ENCODE measurements around the gene NEMF.
"Not testable (repeated sequence)": the region's sequence is repeated elsewhere in the genome, so short reads cannot be mapped to it uniquely, and the experiment has no call there.

Gene NEMF

DNA sequence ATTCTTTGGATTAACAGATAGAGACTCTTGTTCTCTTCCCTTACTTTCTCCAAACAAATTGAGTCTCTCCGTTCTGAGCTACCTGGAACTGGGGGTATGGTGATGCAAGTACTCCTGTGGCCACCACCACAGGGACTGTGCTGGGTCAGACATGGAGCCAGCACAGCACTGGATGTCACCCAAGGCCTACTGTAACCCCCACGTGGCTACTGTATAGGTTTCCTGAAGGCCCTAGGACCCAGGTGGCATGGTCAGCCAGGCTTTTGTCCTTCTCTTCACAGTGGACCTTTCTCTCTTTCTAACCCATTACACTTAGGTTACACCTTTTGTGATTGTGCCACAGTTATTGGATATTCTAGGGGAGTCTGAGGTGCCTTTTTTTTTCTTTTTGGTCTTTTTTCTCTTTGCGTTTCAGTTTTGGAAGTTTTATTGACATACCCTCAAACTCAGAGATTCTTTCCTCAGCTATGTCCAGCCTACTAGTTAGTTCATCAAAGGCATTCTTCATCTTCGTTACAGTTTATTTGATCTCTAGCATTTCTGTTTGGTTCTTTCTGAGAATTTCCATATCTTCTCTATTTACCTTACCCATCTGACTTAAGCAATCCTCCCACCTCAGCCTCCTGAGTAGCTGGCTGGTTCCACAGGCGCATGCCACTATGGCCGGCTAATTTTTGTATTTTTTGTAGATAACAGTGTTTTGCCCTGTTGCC lies 90.6 kb downstream of the NEMF start:
- DNase-seq (ENCODE audit: low read depth in 1 of 2, low spot score in 1 of 2) = no peak

DNA sequence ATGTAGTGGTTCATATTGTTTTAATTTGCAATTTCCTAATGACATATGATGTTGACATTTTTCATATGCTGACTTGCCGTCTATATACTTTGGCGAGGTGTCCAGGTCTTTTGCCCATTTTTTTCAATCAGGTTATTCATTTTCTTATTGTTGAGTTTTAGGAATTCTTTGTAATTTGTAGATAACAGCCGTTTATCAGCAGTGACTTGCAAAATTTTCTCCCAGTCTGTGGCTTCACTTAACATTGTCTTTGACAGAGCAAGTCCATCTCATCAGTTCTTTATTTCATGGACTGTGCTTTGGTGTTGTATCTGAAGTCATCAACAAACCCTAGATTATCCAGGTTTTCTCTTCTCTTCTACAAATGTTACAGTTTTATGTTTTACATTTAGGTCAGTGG lies 97.2 kb downstream of the NEMF start:
- DNase-seq (ENCODE audit: low read depth in 1 of 2, low spot score in 1 of 2) = no peak

DNA sequence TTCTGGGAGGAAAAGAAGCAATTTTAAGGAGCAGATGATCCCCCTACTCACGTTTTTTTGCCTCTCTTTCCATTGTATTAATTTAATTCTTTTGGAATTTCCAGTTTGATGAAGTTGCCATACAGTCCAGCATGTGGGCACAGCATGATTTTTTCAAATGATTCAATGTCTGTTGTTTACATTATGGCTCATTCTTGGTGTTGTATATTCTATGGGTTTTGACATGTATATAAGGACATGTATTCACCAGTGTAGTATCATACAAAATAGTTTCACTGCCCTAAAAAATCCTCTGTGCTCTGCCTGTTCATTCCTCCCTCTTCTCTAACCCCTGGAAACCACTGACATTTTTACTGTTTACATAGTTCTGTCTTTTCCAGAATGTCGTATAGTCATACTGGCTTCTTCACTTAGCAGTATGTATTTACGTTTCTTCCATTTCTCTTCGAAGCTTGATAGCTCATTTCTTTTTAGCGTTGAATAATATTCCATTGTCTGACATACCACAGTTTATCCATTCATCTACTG lies 98.0 kb downstream of the NEMF start:
- no peak for DNase-seq (ENCODE audit: low read depth in 1 of 2, low spot score in 1 of 2)

- not testable (repeated sequence) for DNase-seq (ENCODE audit: low read depth in 1 of 2, low spot score in 1 of 2)
Observed at GRCh38 chr14:49746476-49746875, 106.1 kb downstream of the NEMF start.

DNA sequence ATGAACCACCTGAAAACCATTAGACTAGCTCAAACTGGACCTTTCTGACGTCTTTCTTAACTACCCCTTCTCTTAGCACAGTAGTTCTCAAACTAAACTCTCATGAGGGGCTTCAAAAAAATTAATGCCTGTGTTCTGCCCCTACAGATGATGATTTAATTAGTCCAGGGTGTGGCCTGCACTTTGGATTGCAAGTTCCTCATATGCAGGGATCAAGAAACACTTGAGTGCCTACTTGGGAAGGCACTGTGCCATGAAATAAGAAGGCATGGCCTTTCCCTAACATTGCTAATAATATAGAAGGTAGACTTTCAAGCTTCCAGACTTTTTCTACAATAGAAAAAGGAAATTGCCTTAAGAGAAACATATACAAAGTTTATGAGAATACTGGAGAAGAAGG lies 107.4 kb downstream of the NEMF start:
- no peak for DNase-seq (ENCODE audit: low read depth in 1 of 2, low spot score in 1 of 2)

DNA sequence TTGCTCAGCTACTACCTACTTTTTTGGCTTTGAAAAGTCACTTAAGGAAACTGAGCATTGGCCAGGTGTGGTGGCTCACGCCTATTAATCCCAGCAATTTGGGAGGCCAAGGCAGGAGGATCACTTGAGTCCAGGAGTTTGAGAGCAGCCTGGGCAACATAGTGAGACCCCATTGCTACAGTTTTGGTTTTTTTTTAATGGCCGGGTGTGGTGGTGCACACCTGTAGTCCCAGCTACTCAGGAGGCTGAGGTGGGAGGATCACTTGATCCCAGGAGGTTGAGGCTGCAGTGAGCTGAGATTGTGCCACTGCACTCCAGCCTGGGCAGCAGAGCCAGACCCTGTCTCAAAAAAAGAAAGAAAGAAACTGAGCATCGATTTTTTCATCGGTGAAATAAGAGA lies 116.9 kb downstream of the NEMF start:
- DNase-seq (ENCODE audit: low read depth in 1 of 2, low spot score in 1 of 2) = not testable (repeated sequence)

- DNase-seq (ENCODE audit: low read depth in 1 of 2, low spot score in 1 of 2) = no peak
Observed at GRCh38 chr14:49733836-49734235, 118.8 kb downstream of the NEMF start.

DNA sequence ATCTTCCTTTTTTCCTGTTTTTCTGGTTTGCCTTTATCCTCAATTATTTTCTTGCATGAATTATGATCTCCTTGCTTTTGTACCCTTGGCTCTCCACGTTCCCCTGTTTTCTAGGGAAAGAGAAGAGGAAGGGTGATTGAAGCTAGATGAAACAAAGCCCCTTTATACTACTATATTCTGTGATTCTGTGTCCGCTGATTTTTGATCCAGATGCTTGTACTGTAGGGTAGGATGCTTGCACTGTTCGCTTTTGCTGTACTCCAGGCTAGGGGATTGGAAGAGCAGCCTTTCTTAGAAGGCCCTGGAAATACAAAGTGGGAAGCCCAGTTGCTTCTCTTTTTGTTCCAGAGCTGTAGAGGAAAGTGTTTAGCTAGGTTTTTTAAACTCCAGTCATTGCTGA lies 119.7 kb downstream of the NEMF start:
- DNase-seq (ENCODE audit: low read depth in 1 of 2, low spot score in 1 of 2) = no peak

Measured in activated T-helper 1 cell treated with anti-CD3 and anti-CD28 coated beads, Interleukin-2, amount 50 U/mL, for 16 hours (primary cell).